GM06990 (cell line): ENCODE results near the gene MYL5.

Experiments
- DNase-seq: peaks from one replicate; pipeline ENCODE4 v3.0.0-alpha.2; 2011; ENCODE audit not compliant: insufficient read length; ENCODE audit errors: extremely low read depth
- H3K27me3 ChIP-seq: replicated peaks from 2 replicates; pipeline ENCODE4 v1.6.0; 2011; ENCODE audit warnings: low read length; ENCODE audit not compliant: control insufficient read depth, insufficient read depth
- H3K36me3 ChIP-seq: 2 replicates; pipeline ENCODE4 v1.5.1; 2011; ENCODE audit warnings: low read length; ENCODE audit not compliant: control insufficient read depth, insufficient read depth
- H3K4me3 ChIP-seq: replicated peaks from 2 replicates; pipeline ENCODE4 v1.5.1; 2011; ENCODE audit warnings: low read depth, mild to moderate bottlenecking, control low read depth, low read length
- CTCF ChIP-seq: IDR thresholded peaks from 2 replicates; pipeline ENCODE4 v1.5.1; 2011; ENCODE audit warnings: low read length, control low read depth, mild to moderate bottlenecking, inconsistent platforms; ENCODE audit not compliant: insufficient read depth, poor library complexity, severe bottlenecking

Gene MYL5

DNA sequence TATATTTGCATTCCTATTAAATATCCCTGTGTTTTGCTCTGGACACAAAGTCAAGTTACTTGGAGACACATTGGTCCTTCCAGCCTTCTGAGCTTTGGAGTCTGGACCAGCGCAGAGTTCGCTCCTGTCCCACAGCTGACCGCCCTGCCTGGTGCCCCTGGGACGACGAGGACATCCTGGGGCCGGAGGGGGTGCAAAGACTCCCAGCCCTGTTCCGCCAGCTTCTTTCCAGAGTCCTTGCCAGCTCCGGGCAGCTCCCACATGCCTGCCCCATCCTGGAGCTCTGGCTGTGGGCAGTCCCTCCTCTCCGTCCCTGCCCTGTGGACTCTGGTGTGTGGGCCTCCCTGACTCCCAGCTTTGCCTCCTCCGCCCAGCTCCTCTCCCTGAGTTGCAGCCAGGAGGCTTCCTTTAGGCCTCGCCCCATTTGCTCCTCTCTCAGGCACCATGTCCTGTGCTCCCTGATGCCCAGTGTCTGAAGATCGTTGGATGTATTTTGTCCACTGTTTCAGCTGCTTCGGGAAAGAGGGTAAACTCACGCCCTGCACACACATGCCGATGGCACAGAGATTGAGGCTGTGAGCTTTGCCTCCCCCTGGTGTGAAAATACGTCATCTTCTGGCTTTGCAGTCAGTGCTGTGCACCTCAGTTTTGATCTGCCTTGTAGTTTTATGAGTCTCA lies 26.4 kb downstream of the MYL5 start:
- DNase-seq = no peak
- TF ChIP-seq CTCF = no peak
- Histone ChIP-seq H3K27me3 (no peaks in the 10 kb centered on the region), H3K4me3 (no peak overlapping the region), H3K36me3 (no peaks in the 10 kb centered on the region)

- Histone ChIP-seq H3K27me3 (no peaks in the 10 kb centered on the region), H3K36me3 (no peaks in the 10 kb centered on the region), H3K4me3 (no peak overlapping the region)
- TF ChIP-seq CTCF = no peak
- no peak for DNase-seq
These were observed 28.3 kb downstream of the MYL5 start for GRCh38 chr4:702618-703048.

GRCh38 chr4:703336-704197 lies 29.2 kb downstream of the MYL5 start:
- H3K4me3 ChIP-seq = no peak overlapping the region
- no peak for TF ChIP-seq CTCF
- no peak for DNase-seq

GRCh38 chr4:704198-704891 lies 30.0 kb downstream of the MYL5 start:
- TF ChIP-seq CTCF = no peak
- Histone ChIP-seq H3K4me3 (no peak overlapping the region), H3K36me3 (no peaks in the 10 kb centered on the region; the same call in 1 of the 2 replicates), H3K27me3 (no peaks in the 10 kb centered on the region)
- DNase-seq = no peak

More at GRCh38 chr4:703336-704197, 29.2 kb downstream of the MYL5 start:
- Histone ChIP-seq H3K27me3 (no peaks in the 10 kb centered on the region), H3K36me3 (no peaks in the 10 kb centered on the region; the same call in 1 of the 2 replicates)

- H3K36me3 ChIP-seq = no peaks in the 10 kb centered on the region; the same call in 1 of the 2 replicates
- no peak for TF ChIP-seq CTCF
- DNase-seq = no peak
- no peaks in the 10 kb centered on the region for H3K27me3 ChIP-seq
- H3K4me3 ChIP-seq = no peak overlapping the region
These were observed 30.6 kb downstream of the MYL5 start for GRCh38 chr4:704971-705277.
